ENCODE results near the gene MYBBP1A.

Gene MYBBP1A

DNA sequence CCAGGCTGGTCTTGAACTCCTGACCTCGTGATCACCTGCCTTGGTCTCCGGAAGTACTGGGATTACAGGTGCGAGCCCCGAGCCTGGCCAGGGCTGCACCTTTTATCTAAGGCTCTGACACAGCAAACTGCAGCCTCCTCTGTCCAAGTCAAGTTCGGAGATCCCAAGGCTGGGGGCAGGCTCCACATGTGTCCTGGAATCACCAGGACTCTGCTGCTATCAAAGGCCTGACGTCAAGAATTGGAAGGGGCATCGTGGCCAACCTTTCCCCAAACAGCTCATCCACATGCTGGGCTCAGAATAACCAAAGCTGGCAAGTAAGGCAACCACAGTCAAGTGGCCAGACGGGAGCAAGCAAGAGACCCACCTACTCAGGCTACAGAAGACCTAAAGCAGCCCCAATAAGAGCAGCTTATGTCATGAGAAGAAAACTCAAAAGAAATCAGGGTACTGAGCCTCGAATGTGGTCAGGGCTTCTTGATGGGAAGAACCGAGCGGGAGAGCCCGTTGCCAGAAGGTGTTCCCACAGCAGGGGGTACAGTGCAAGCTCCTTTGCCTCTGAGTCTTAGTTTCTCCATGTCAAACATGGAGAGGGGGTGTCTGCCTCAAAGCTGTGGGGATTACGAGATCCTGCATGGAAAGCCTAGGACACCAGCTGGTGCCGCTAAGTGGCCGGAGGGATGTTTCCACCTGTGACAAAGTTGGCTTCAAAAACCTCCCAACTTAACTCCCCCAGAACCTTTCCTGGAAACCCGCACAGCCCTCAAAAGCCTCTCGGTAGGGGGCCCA, 7.9 kb downstream of the MYBBP1A start:
- no peak for DNase-seq

DNA sequence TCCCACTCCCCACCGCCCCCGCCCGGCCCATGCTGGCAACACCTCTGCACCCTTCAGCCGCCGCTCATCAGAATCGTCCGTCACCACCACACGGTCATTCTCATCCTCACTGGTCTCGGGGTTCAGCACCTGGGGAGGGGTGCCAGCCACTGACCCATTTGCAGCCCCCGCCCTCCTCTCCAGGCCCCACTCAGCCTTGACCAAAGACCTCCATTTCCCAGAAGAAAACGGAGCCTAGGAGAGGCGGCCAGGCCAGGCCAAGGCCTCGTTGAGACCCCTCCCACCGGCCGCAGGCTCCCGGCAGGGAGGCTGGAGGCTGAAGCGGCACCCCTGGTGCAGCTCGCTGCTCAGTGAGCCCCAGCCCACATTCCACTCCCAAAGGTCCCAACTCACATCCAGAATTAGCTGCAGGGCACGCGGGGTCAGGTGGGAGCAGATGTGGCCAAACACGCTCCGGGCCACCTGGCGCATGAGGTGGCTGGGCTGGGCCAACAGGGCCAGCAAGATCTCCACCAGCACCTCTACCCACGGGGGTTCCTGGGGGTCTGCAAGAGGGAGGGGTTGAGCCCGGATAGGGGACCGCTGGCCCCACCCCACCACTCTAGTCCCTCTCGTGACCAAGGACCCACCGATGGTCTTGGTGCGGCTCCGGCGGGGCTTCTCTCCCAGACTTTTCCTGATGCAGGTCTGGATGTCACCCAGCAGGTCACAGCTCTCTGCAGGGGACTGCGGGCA, 9.8 kb downstream of the MYBBP1A start:
- no peak for DNase-seq

DNA sequence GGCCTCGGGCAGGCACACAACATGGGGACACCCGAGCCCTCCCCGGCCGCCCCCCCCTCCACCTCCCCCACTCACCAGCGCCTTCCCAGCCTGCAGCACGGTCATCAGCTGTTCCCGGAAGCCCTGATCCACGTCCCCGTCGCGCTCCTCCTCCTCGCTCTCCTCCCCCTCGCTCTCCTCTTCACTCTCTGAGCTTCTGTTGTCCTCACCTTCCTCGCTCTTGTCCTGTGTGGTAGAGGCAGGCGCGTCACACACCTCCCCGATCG, 10.3 kb downstream of the MYBBP1A start:
- DNase-seq = no peak

DNA sequence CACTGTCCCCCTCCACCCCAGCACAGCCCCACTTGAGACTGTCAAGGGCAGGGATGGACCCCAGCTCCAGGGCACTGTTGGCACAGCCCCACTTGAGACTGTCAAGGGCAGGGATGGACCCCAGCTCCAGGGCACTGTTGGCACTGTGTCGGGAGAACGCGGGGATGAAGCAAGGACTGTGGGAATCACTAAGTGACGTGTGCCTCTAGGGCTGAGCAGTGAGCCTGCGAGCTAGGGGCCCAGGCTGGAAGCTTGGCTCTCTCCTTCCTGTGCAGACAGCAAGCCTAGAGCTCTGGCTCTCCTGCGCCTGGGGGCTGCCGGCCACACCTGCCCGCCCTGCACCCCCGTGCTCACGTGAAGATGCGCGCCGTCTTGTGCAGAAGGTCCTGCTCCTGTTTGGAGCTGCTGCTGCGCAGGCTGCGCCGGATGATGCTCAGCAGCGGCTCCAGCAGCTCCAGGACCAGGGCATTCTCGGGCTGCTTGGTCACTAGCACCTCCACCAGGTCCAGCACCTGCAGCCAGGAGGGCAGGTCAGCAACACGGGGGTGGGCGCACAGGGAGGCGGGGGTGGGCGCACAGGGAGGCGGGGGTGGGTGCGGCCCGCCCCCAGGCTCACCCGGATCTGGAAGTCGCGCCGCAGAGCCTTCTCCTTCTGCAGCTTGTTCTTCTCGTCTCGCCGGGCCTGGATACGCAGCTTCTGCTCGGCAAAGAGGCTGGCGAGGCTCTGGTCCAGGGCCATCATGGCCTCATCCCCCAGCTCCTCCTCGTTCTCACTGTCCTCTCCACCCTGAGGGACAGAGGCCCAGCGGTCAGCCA, 10.8 kb downstream of the MYBBP1A start:
- DNase-seq = no peak

DNA sequence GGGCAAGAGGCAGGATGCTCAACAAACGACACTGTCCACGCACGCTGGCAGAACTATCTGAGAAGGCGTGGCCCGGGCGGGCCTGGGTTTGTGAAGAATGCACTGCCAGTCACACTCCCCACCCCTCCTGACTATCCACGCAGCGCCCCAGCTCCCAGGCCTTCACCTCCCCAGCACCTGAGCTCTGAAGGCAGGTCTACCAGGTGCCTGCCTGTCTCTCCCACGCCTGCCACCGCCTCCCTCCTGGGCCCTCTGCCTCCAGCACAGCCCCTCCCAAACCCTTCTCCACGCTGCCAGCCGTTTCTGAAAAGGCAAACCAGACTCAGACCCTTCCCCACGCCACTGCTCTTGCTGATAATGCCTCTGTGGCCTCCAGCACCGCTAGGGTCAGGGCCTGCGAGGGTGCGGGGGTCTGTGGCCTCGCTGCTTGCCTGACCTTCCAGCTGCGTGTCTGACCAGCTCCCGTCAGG, 11.6 kb downstream of the MYBBP1A start:
- no peak for DNase-seq

DNA sequence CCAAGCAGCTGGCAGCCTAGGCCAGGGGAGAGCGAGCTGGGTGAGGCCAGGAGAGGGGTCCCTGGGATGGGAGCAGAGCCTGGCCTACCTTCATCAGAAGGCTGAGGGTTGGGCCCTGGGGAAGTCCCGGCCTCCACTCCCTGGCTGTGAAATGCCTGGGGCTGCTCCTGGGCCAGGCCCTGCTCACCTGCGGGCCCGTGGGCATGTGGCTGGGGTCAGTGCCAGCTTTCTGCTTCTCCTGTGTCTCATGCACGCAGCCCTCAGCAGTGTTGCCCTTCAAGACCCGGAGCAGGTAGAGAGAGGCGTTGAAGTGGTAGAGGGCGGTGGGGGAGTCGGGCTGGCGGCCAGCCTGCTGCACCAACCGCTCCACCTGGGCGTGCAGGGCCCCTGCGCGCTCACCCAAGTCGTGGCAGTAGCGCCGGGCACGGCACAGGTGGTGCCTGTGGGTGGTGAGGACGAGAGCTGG, 12.4 kb downstream of the MYBBP1A start:
- no peak for DNase-seq

DNA sequence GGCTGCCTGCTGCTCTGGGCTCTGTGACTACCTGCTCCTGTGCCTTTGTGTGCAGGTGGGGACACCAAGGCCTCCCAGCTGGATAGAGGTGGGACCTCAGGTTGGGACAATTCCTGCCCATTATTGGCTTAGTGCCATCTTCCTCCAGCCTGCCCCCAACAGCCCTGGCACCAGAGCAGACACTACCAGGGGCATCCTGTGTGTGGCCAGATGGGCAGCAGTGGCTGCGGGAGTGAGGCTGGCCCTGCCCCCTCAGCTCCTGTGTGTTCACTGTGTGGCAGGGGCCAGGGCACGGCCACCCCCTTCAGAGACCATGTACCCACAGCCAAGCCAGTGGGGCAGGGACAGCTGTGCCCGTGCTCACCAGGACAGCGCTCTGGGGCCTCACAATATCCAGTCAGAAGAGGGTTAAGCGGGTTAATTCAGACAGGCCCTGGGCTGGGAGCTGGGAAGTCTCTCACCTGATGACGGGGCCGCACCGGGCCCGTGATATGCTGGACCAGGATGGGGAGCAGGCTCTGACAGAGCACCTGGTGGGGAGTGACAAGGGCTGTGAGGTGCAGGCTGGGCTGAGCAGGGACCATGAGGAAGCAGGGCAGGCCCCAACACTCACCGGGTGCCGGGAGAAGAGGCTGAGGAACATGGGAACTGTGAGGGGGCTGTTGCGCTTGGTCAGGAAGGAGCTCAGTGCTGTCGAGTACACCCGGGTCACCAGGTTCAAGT, 13.0 kb downstream of the MYBBP1A start:
- DNase-seq = no peak

DNA sequence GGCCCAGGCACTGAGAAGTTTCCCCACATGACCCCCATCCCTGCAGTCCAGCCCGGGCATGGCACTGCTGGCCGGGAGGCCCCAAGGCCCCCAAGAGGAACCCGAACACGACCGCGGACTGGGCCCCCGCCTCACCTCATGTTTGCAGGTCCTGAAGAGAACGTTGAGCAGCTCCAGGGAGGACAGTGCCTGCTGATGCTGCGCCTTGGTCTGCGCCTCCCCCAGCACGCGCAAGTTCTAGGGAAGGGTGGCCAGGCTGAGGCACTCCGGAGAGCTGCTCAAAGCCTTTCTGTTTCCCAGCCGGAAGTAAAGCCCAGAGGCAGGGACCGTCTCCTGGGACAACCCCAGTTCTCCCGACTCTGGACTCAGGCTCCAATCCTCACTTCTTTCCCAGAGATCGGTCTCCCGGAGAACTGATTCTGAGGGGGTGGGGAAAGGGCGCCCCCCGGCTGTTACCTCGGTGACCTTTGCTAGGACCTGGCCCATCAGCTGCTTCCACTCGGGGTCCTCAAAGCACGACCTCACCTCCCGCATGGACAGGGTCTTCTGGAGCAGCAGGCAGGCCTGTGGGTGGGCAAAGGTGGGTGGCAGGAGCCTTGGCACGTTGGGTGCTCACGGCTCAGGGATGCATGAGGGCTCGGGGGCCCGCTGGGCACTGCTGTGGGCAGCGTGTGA, 13.7 kb downstream of the MYBBP1A start:
- DNase-seq = no peak

DNA sequence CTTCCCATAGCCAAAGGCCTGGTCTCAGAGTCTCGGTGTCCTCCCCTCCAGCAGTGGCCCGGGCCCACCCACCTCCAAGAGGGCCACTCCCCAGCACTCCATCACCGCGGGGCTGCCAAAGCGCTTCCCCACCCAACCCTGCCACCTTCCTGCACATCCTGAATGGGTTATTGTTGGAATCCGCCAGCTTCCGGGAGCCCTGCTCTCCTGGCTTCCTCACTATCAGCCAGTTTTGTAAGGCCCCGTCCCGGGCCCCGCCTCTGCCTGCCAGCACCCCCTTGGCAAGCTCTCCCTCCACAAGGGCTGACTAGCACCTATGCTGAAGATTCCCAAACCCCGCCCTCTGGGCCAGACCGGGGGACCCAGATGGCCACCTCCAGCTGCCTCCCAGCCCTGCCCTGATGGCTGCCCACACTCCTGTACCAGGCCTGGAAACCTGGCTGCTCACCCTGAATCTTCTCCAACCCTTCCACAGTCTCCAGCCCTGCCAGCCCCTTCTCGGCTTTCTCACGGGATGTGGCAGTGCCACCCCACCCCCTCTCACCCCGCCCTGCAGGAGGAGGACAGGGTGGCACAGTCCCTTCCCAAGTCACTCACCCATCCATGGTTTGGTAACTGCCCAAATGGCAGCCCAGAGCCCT, 14.4 kb downstream of the MYBBP1A start:
- DNase-seq = no peak

DNA sequence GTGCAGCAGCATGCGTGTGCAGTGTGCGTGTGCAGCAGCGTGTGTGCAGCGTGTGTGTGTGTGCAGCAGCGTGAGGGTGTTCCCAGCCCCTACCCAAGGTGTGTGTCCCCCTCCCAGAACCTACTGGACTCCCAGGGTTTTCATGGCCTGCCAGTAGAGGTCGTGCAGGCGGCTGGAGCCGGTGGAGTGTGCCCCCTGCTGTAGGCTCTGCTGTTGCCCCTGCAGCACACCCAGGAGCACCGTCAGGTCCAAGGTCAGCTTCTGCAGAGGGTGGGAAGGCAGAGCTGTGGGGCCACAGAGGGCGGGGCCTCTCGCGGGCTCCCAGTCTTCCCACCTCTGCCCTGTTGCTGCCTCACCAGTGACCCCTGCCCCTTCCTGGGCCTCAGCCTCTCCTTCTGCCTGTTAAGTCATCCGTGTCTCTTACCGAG, 14.9 kb downstream of the MYBBP1A start:
- no peak for DNase-seq

DNA sequence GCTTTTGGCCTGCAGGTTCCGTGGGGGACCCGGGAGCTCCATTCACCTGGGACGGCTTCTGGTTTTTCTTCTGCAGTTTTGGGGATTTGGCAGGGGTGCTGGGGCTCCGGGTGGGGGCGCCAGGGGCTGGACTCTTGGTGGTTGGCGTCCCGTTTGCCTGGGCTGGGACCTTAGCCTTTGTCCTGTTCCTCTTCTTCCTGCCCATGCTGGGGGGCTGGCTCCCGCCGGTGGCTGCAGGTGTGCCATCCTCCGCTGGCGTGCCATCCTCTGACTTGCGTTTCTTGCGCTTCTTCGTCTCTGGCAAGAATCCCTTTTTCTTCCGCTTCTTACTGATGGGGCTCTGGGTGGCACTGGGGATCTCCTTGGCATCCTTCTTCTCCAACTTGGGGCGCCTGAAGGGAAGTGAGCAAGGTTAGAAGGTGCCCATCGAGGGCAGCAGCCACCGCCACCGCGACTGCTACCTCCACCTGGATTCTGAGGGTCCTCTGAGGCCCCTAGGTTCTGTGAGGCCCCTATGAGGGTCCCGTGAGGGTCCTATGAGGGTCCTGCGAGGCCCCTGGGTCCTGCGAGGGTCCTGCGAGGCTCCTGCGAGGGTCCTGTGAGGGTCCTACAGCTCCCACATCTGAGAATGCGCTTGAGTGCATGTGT, 15.5 kb downstream of the MYBBP1A start:
- DNase-seq = no peak

DNA sequence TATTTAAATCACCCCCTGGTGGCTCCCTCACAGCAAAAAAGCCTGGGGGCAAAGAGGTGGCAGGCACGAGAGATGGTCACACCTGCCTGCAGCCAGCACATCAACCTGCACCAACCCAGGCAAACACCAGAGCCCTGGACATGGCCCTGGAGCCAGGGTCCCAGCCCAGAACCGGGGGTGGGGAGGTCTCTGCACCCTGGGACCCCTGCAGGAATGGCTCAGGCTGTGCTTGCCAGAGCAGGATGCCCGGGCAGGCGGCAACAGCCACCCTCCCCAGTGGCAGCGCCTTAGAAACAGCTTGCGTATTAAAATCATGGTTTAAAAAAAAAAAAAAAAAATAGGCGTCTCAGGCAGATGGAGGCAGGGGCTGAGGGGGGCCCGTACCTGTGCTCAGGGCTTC, 16.2 kb downstream of the MYBBP1A start:
- no peak for DNase-seq

DNA sequence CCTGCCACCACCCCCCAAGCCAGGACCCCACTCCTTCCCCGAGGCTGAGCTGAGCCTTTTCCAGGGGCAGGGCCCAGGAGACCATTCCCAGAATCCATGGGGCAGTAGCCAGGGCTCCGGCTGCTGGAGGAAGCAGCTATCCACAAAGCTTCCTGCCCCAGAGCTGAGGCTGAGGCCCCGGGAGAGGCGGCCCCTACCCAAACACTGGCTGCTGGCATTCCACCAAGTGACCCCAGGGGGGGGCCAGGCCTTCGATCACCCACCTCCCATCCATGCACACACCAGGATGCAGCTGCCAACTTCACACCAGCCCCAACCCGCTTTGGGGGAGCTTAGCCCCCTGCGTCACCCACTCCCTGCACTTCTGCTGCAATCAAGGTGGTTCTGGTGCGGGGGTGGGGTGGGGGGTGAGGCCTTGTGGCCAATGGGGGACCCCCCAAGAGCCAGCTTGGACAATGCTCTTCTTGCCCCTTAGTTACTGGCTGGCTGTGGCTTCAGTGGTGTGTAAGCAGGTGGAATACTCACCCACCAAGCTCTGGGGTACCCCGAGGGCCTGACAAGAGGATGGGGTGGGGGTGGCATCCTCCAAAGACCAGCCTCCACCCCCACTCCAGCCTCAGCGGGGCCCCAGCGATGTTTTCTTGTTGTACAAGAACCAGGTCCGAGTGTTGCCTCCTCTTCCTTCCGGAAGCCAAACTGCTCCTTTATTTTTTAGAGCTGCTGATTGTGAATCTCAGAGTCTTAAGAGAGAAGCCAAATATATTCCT, 16.8 kb downstream of the MYBBP1A start:
- no peak for DNase-seq

DNA sequence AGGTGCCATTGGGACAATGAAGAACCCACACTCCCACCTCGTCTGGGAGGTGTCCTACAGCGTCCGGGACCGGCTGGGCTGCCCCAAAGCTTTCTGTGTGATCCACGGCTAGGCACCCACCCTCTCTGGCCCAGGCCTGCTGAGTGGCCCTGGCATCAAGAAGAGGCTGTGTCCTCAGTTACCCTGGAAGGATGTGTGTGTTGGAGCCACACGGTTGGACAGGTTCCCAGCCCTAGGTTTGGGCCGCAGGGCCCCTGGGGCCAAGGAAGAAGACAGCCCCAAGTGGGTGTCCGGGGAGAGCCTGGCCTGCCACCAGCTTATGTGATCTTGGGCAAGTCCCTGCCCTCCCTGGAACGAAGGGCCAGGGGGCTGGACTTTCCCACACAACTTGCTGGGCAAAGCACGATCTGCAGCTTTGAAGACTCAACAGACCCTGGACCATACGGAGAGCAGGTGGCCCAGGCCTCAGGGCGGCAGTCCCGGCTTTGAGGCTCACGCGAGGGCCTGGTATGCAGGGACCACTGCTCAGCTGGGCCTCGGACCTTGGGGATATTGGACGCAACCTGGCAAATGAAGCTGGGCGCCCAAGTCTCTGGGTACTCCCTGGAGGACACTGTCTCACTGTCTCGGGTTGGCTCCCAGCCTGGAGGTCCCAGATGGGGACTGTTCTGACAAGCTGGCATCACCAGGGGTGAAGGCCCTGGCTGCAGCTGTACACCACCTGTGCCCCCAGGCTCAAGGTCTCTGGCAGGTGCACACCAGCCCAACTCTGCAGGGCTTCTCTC, 17.5 kb downstream of the MYBBP1A start:
- DNase-seq = no peak

DNA sequence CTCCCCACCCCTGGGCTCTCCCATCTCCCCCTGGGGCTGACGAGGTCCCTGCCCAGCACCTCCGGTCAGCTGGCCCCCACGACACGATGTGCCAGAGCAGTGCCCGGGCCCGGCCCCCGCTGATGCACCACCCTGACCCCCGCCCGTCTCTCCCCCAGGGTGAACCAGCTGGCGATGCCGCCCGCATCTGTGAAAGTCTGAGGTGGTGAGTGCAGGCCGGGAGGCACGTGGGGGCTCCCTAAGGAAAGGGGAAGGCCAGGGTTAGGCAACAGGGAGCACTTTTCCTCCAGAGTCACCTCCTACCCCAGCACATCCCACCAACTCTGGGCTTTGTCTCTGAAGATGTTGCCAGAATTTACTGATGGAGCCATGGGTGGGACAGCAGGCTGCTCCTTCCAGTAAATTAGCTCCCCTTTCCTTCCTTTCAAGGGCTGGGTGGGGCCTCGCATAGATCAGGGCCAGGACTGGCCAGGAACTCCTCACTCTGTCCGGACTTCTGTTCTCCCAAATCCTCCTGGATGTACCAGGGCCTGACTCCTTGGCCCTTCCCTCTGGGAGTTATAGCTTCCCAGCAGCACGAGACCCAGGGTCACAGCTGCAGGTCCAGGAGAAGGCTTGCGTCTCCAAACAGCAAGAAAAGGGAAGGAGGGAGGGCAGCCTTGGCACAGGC, 18.3 kb downstream of the MYBBP1A start:
- peak; percentile 65 for DNase-seq

DNA sequence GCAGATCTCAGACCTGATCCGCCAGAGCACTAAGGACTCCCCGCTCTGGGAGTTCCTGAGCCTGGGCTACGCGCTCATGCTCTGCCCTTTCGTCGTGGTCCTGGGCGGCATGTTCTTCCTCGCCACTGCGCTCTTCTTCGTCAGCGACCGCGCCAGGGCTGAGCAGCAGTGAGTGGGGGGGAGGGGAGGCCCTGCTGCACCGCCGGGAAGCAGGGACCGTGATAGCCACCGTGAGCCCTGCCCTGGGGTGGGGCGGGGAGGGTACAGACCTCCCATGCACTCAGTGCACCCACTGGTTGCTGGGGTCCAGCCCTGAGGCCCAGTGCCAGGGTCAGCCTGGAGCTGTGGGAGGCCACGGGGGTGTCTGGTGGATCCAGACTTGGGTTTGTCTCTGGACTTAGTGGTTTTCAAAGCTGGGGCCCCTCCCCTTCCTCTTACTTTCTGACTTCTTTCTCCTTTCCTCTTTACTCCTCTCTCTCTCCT, 18.9 kb downstream of the MYBBP1A start:
- peak; percentile 79 for DNase-seq

DNA sequence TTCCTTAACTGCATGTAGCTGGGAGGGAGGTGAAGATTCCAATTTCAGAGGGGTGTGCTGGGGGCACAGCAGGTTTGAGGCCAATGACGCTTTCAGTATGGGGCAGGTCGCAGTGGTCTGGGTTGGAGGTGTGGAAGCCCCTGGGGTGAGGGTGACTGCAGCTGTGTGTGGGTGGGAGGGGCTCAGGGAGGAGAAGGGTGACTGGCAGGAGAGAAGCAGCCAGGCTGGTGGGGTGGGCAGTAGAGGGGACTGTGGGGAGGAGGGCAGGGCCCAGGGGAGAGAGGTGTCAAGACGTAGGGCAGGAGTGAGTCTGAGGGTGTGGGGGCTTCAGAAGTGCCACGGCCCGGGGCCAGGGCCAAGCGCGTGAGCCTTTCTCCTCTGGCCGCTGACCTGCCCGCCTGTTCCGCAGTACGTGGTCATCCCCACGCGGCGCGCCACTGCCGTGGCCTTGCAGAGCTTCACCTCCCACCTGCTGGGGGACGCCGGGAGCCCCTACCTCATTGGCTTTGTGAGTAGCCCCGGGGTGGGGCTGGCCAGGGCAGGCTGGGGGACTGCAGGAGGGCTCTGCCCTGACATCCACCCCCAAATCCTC, 19.4 kb downstream of the MYBBP1A start:
- no peak for DNase-seq

DNA sequence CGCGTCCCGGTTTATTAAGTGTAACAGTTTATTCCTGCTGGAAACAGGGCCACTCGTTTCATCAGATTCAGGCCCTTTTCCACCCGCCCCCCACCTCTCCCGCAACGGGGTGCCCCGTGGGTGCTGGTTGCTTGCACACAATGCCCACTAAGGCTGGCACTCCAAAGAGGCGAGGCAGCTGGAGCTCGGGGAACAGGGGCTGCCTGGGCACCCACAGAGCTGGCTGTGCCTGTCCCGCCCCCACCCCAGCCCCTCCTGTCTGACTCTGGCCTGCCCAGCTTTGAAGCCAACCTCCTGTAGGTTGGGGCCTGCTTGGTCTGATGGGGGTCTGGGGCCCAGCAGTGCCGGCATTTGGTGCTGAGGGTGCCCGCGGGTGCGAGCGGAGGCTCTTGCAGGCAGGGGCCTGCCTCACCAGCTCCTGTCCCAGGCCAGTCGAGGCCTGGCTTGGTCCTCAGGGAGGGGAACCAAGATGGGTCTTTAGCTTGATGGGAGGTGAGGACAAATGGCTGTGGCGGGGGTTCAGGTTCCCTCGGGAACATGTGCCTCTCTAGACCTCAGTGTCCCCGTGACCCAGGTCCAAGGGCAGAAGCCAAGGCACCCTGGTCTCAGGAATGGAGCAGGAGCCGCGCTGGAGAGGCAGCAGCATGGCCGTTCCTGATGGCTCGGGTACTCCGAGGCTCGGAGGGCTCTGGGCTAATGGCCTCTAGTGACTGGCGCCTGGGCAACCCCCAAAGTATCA, 20.1 kb downstream of the MYBBP1A start:
- DNase-seq = no peak
